Neutrophil (primary cell): ENCODE data around the gene SPACA4.

Experiments used
- H3K27ac ChIP-seq: fragments of 200-600 bp; sonication (generic); 2 replicates; pipeline ENCODE4 v1.5.1; 2016; ENCODE audit warnings: mild to moderate bottlenecking, moderate library complexity
- H3K27me3 ChIP-seq: fragments of 200-600 bp; sonication (generic); 2 replicates; pipeline ENCODE4 v1.6.0; 2016; ENCODE audit warnings: mild to moderate bottlenecking
- H3K36me3 ChIP-seq: fragments of 200-600 bp; sonication (generic); 2 replicates; pipeline ENCODE4 v1.5.1; 2017
- H3K4me1 ChIP-seq, 2 experiments: fragments of 200-600 bp in 1 of 2; sonication (generic) in 1 of 2; 1 replicate in 1 of 2; 2 replicates in 1 of 2; pipeline versions ENCODE4 v1.5.1 to v1.6.1; 2013 to 2016; ENCODE audit warnings: low read depth in 1 of 2, low read length in 1 of 2, mild to moderate bottlenecking in 1 of 2, moderate library complexity in 1 of 2; ENCODE audit not compliant: control insufficient read depth in 1 of 2, insufficient read depth in 1 of 2
- H3K4me3 ChIP-seq, 2 experiments: fragments of 200-600 bp in 1 of 2; sonication (generic) in 1 of 2; 1 replicate in 1 of 2; 2 replicates in 1 of 2; pipeline ENCODE4 v1.5.1; 2013 to 2016; ENCODE audit warnings: low read depth in 1 of 2, low read length in 1 of 2, mild to moderate bottlenecking in 1 of 2, moderate library complexity in 1 of 2
- H3K9me3 ChIP-seq: fragments of 200-600 bp; sonication (generic); 2 replicates; pipeline ENCODE4 v1.5.1; 2016
- CTCF ChIP-seq: fragments of 200-600 bp; sonication (generic); IDR thresholded peaks from 2 replicates; pipeline ENCODE4 v1.5.1; 2016; ENCODE audit warnings: antibody characterized with exemption

The SPACA4 gene

DNA sequence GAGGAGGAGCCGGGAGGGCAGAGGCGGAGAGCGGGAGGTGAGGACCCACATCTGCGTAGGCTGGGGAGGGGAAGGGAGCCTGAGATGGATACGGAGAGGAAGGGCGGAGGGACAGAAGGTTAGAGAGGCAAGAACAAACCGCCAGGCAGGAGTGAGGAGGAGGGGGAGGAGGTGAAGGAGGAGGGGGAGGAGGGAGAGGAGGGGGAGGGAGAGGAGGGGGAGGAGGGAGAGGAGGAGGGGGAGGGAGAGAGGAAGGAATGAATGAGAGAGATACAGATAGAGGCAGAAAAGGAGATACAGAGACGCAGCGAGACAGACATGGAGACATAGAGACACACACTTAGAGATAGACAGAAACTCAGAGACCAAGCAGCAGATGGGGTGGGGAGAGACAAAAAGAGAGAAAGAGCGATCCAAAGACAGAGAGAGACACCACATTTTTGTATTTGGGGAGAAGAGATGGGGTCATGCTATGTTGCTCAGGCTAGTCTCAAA, 40.2 kb downstream of the SPACA4 start:
- H3K27ac ChIP-seq, result no peak overlapping the region
- H3K4me1 ChIP-seq, result peaks cover 17 to 20% of the 10 kb centered on the region in 2 experiments
- H3K27me3 ChIP-seq, result peaks cover 50% of the 10 kb centered on the region
- H3K9me3 ChIP-seq, result no peaks in the 10 kb centered on the region
- no peak for TF ChIP-seq CTCF
- H3K4me3 ChIP-seq, result peak overlapping the region in 1 of 2 experiments; percentile 59
- no peaks in the 10 kb centered on the region for H3K36me3 ChIP-seq

DNA sequence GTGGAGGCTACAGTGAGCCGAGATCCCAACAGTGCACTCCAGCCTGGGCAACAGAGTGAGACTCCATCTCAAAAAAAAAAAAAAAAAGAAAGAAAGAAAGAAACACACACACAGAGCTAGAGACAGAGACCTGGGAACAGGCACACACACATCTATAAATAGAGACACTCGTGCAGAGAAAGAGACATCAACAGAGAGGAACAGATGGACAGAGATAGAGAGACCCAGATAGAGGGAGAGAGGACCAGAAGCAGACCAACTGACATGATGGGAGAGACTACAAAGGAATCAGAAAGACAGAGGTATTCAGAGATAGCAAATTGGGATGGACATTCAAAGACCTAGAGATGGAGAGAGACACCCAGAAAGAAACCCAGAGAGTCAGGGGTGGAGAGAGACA, 41.6 kb downstream of the SPACA4 start:
- TF ChIP-seq CTCF, result no peak

DNA sequence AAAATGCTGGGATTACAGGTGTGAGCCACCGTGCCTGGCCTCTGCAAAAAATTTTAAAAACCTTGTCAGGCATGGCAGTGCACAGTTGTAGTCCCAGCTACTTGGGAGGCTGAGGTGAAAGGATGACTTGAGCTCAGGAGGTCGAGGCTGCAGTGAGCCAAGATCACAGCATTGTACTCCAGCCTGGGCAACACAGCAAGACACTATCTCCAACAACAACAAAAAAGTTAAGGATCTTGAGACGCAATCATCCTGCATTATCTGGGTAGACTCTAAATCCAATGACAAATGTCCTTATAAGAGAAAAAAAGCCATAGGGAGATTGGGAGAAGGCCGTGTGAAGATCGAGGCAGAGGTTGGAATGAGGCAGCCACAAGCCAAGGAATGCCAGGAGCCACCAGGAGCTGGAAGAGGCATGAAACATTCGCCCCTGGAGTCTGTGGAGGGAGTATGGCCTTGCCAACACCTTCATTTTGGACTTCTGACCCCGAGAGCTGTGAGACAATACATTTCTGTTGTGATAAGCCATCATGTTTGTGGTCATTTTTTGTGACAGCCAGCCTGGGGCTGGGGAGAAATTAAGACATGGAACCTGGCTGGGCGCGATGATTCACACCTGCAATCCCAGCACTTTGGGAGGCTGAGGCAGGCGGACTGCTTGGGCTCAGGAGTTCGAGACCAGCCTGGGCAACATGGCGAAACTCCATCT, 44.6 kb downstream of the SPACA4 start:
- no peak overlapping the region for H3K4me3 ChIP-seq
- no peaks in the 10 kb centered on the region for H3K36me3 ChIP-seq
- peaks cover 35% of the 10 kb centered on the region for H3K27me3 ChIP-seq
- peaks cover 4 to 6% of the 10 kb centered on the region in 2 experiments for H3K4me1 ChIP-seq
- no peak for TF ChIP-seq CTCF
- H3K9me3 ChIP-seq, result no peaks in the 10 kb centered on the region
- no peak overlapping the region for H3K27ac ChIP-seq

More for the DNA sequence above, 41.6 kb downstream of the SPACA4 start:
- Histone ChIP-seq H3K27ac (no peak overlapping the region), H3K36me3 (no peaks in the 10 kb centered on the region), H3K27me3 (peaks cover 54% of the 10 kb centered on the region), H3K4me3 (no peak overlapping the region), H3K4me1 (peaks cover 17 to 20% of the 10 kb centered on the region in 2 experiments), H3K9me3 (no peaks in the 10 kb centered on the region)

- Histone ChIP-seq H3K4me3 (no peak overlapping the region), H3K27ac (no peak overlapping the region), H3K36me3 (no peaks in the 10 kb centered on the region), H3K9me3 (no peaks in the 10 kb centered on the region), H3K4me1 (peaks cover 0 to under 1% of the 10 kb centered on the region in 2 experiments), H3K27me3 (peaks cover 31% of the 10 kb centered on the region)
- no peak for TF ChIP-seq CTCF
Measured at GRCh38 chr19:48651683-48652048, 45.1 kb downstream of the SPACA4 start.

DNA sequence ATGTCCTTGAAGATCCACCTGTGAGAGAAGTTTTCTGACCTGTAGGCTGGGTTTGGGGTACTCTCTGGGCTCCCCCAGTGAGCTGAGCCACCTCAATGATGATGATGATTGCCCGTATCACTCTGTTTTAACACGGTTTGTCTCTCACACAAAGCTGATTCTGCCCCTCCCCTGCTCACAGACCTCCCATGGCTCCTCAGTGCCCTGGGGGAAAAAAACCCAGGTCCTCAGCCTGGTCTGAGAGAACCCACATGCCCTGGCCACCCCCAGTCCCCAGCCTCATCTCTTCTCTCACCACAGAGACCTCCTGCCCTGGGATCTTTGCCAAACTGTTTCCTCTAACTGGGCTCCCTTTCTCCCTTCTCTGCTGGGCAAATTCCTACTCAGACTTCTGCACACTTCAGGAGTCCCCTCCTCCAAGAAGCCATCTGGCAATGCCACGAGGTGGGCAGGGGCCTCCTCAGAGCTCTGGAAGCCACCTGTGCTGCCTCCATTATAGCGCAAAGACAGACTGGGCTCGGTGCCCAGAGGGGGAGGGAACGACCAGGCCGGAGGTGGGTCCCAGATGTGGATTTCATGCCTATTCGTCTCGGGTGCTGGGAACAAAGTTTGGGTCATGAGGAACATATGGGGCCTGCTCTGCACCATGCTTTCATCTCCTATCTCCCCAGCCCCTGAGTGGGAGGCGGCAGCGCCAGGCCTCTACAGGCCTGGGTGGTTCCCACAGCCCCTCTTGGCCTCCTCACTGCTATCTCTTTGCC, 47.9 kb downstream of the SPACA4 start:
- H3K4me3 ChIP-seq, result no peak overlapping the region
- no peak for TF ChIP-seq CTCF
- peaks cover 15% of the 10 kb centered on the region for H3K27me3 ChIP-seq
- no peaks in the 10 kb centered on the region for H3K36me3 ChIP-seq
- H3K4me1 ChIP-seq, result no peaks in the 10 kb centered on the region
- H3K27ac ChIP-seq, result no peak overlapping the region
- H3K9me3 ChIP-seq, result no peaks in the 10 kb centered on the region
